Mucosa of descending colon (tissue), 3 donors: ENCODE measurements around the gene ARHGAP26. TPM values are rescaled to one million over a fixed set of nuclear protein-coding genes. Genes with fewer than 3 reads are reported as not detected.

Experiments used
- ATAC-seq: fragments of 200-7000 bp; cut with Tn5 transposase; one replicate; pipeline ENCODE4 v1.9.1; 2020; ENCODE audit warnings: mild to moderate bottlenecking, moderate library complexity
- DNase-seq, 3 donors: peaks; one replicate each; pipeline ENCODE4 v3.0.0-alpha.2; 2020
- H3K36me3 ChIP-seq: fragments of 200-600 bp; one replicate; pipeline ENCODE4 v1.8.0; 2021; ENCODE audit warnings: low read depth, mild to moderate bottlenecking
- H3K4me1 ChIP-seq: fragments of 200-600 bp; one replicate; pipeline ENCODE4 v1.8.0; 2021; ENCODE audit warnings: low read depth, mild to moderate bottlenecking
- H3K4me3 ChIP-seq: fragments of 200-600 bp; one replicate; pipeline ENCODE4 v1.8.0; 2021; ENCODE audit warnings: mild to moderate bottlenecking
- H3K9me3 ChIP-seq: fragments of 200-600 bp; one replicate; pipeline ENCODE4 v1.8.0; 2021; ENCODE audit warnings: mild to moderate bottlenecking
- intact Hi-C, 2 donors: fragments of 100-400 bp; cut with DNase I in 1 of 2; cut with micrococcal nuclease in 1 of 2; formaldehyde crosslinking; loops; one replicate each; pipeline versions ENCODE4 v1.11.0 to v1.11.1; 2022; cut with DNase I, micrococcal nuclease
- total RNA-seq, 3 donors: library from RNA; stranded (reverse); fragmentation: NEBNext Ultra II Directional in 2 of 3; extraction: Animal tissue kit (Norgen Biotek cat#: 25700) in 2 of 3; gene quantifications; one replicate each; pipeline versions ENCODE4 v1.2.1 to v1.2.4, GENCODE V29; 2021 to 2023
- TF ChIP-seq, protein P1 (sequence below): fragments of 200-600 bp; IDR thresholded peaks from one replicate; pipeline ENCODE4 v1.8.0; 2022; ENCODE audit warnings: antibody characterized with exemption, mild to moderate bottlenecking
- donor health status: DM: no; HTN: no; CAD: no; lungs with moderate emphysema.
- donor health status: DM: no; HTN: no; CAD: no.
- donor health status: DM: no; HTN: yes; CAD: no.

The ARHGAP26 gene
- total RNA-seq, 3 donors from 2014 or later = 52.9 to 96.0 (median 67.8) TPM

DNA sequence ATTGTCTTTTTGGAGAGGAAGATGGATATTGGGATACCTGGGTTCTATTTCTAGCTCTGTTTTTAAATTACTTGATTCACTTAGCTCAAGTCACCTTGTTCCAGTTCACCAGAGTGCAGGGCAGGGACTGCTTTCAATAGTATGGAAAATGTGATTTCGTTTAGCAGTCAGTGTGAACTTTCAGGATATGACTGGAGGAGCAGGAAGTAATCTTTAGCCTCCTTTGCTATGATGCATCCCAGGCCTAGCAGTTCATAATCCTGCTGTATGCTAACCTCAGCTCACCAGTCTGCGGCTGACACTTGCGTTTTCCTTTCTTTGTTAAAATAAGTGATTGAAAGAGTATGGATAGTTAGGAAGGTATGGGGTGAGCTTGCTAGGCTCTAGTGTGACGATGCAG is 169.7 kb downstream of the ARHGAP26 start:
- H3K36me3 ChIP-seq = no peaks in the 10 kb centered on the region
- intact Hi-C loops = no loop called here
- TF ChIP-seq, protein P1, sequence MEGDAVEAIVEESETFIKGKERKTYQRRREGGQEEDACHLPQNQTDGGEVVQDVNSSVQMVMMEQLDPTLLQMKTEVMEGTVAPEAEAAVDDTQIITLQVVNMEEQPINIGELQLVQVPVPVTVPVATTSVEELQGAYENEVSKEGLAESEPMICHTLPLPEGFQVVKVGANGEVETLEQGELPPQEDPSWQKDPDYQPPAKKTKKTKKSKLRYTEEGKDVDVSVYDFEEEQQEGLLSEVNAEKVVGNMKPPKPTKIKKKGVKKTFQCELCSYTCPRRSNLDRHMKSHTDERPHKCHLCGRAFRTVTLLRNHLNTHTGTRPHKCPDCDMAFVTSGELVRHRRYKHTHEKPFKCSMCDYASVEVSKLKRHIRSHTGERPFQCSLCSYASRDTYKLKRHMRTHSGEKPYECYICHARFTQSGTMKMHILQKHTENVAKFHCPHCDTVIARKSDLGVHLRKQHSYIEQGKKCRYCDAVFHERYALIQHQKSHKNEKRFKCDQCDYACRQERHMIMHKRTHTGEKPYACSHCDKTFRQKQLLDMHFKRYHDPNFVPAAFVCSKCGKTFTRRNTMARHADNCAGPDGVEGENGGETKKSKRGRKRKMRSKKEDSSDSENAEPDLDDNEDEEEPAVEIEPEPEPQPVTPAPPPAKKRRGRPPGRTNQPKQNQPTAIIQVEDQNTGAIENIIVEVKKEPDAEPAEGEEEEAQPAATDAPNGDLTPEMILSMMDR = no peak
- ATAC-seq = no peak
- no peaks in the 10 kb centered on the region for H3K4me1 ChIP-seq
- no peaks in the 10 kb centered on the region for H3K9me3 ChIP-seq
- no peak overlapping the region for H3K4me3 ChIP-seq
- DNase-seq = no peak

DNA sequence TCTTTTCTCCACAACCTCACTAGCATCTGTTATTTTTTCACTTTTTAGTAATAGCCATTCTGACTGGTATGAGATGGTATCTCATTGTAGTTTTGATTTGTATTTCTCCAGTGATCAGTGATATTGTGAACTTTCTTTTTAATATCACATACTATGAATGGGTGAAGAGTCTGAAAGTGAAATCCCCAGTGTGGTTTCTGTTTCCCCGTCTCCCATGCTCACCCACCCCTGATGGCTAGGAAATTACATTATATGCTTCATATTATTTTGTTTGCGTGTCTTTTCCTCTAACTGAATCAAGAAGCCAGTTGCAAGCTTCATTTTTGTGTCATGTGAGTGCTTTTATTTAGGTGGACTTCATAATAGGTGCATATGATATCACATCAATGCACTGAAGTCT is 171.1 kb downstream of the ARHGAP26 start:
- H3K4me1 ChIP-seq = no peaks in the 10 kb centered on the region
- no peak for DNase-seq
- H3K36me3 ChIP-seq = no peaks in the 10 kb centered on the region
- no peaks in the 10 kb centered on the region for H3K9me3 ChIP-seq
- TF ChIP-seq, protein P1 = no peak
- no peak overlapping the region for H3K4me3 ChIP-seq
- intact Hi-C loops = no loop called here
- no peak for ATAC-seq

DNA sequence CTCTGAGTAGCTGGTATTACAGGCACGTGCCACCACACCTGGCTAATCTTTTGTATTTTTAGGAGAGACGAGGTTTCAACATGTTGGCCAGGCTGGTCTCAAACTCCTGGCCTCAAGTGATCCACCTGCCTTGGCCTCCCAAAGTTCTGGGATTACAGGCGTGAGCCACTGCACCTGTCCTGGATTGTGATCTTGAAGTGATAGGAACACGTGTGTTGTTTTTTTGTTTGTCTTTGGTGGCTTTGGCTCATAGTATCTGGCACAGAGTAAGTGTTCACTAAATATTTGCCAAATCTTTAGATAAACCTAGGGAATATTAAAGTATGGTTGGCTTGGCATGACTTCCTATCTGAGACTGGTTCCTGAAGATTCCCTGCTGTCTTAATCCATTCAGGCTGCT is 172.7 kb downstream of the ARHGAP26 start:
- intact Hi-C loops = no loop called here
- TF ChIP-seq, protein P1 = no peak
- H3K4me1 ChIP-seq = no peaks in the 10 kb centered on the region
- DNase-seq (no peak), ATAC-seq (no peak)
- no peaks in the 10 kb centered on the region for H3K9me3 ChIP-seq
- H3K36me3 ChIP-seq = no peaks in the 10 kb centered on the region
- H3K4me3 ChIP-seq = no peak overlapping the region

DNA sequence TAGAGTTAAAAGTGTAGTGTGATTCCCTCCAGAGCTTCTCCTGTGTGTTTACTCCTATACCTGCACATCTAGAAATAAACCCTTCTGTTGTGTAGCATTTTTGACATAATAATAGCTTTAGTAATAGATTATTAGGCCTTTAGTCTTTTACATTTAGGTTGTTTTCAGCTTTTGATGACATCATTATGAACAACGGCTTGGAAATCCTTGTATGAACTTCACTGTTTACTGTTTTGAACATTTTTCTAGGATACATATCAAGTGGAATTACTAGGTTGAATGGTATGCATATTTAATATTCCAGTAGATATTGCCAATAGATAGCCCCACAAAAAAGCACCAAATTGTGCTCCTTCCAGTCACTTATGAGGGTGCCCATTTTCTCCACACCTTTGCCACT is 174.0 kb downstream of the ARHGAP26 start:
- no peak for DNase-seq
- ATAC-seq = no peak
- H3K36me3 ChIP-seq = no peaks in the 10 kb centered on the region
- no peaks in the 10 kb centered on the region for H3K4me1 ChIP-seq
- intact Hi-C loops = no loop called here
- H3K4me3 ChIP-seq = no peak overlapping the region
- TF ChIP-seq, protein P1 = no peak
- no peaks in the 10 kb centered on the region for H3K9me3 ChIP-seq

DNA sequence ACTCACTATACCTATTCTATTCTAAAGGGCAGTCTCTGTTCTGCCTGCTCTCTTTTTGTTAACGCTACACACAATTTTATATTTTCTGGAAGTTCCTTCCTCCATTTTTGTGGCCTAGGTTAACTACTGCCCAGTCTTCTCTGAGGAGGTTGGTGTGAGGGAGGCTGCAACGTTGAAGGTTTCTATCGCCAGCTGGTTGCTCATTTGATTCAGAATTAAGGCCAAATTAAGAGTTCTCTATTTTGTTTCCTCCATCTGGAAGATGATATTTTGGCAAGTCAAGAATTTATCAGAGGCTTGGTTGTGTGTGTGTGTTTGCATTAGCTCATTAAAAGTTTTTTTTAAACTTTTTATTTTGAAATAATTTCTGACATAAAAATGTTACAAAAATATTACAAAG is 175.1 kb downstream of the ARHGAP26 start:
- ATAC-seq = no peak
- no peaks in the 10 kb centered on the region for H3K9me3 ChIP-seq
- TF ChIP-seq, protein P1 = no peak
- no peaks in the 10 kb centered on the region for H3K4me1 ChIP-seq
- DNase-seq = no peak
- H3K36me3 ChIP-seq = no peaks in the 10 kb centered on the region
- intact Hi-C loops = no loop called here
- no peak overlapping the region for H3K4me3 ChIP-seq

DNA sequence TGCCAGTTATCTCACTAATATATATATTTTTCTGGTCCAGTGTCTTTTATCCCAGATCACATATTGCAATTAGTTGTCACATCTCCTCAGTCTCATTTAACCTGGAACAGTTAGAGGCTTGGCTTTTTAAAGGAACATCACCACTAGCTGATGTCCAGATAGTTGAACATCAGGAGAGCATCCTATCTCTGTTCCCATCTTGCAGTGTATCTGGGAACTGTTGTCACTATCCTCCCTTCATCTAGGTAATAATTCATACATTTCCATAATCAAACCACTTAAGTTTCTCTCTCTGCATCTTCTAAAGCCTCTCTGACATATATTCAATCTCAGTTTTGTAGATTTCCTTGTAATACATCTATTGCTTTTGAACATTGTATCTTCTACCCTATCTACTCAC is 175.7 kb downstream of the ARHGAP26 start:
- ATAC-seq (no peak), DNase-seq (no peak)
- Histone ChIP-seq H3K4me1 (no peaks in the 10 kb centered on the region), H3K4me3 (no peak overlapping the region), H3K9me3 (no peaks in the 10 kb centered on the region), H3K36me3 (no peaks in the 10 kb centered on the region)
- TF ChIP-seq, protein P1 = no peak
- intact Hi-C loops = no loop called here
